Keratinocyte (primary cell): ENCODE data around the gene HECTD1.

Experiments used
- EZH2 ChIP-seq: IDR thresholded peaks from one replicate; pipeline ENCODE4 v1.6.1; 2012; ENCODE audit warnings: inconsistent platforms, mild to moderate bottlenecking, low read length, moderate library complexity
- TF ChIP-seq, protein P1 (sequence below), 3 experiments: IDR thresholded peaks in 1 of 3; conservative IDR thresholded peaks in 1 of 3; optimal IDR thresholded peaks in 1 of 3; 2 replicates in 2 of 3; 3 replicates in 1 of 3; pipeline versions ENCODE3 to v1.5.1; 2011; ENCODE audit warnings: low read length in 3 of 3, mild to moderate bottlenecking in 3 of 3, moderate library complexity in 2 of 3, control low read depth in 1 of 3, inconsistent platforms in 1 of 3; ENCODE audit not compliant: insufficient read depth in 2 of 3; ENCODE audit errors: extremely low read depth in 1 of 3

DNA sequence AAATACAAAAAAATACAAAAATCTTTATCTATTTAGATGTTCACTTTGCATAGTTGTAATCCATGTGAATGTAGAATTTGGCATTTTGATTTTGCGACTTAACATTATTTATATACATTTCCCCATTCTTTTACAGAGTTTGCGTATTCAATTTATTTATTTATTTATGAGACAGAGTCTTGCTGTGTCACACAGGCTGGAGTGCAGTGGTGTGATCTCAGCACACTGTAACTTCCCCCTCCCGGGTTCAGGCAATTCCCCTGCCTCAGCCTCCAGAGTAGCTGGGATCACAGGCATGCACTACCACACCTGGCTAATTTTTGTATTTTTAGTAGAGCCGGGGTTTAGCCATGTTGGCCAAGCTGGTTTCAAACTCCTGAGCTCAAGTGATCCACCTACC is 156.1 kb downstream of the HECTD1 start:
- no peak for TF ChIP-seq EZH2
- TF ChIP-seq, protein P1, sequence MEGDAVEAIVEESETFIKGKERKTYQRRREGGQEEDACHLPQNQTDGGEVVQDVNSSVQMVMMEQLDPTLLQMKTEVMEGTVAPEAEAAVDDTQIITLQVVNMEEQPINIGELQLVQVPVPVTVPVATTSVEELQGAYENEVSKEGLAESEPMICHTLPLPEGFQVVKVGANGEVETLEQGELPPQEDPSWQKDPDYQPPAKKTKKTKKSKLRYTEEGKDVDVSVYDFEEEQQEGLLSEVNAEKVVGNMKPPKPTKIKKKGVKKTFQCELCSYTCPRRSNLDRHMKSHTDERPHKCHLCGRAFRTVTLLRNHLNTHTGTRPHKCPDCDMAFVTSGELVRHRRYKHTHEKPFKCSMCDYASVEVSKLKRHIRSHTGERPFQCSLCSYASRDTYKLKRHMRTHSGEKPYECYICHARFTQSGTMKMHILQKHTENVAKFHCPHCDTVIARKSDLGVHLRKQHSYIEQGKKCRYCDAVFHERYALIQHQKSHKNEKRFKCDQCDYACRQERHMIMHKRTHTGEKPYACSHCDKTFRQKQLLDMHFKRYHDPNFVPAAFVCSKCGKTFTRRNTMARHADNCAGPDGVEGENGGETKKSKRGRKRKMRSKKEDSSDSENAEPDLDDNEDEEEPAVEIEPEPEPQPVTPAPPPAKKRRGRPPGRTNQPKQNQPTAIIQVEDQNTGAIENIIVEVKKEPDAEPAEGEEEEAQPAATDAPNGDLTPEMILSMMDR (optimal IDR thresholded peaks at IDR 0.05 in 1 of 3, IDR thresholded peaks at IDR 0.05 in 1 of 3, conservative IDR thresholded peaks at IDR 0.05 in 1 of 3; ENCODE audit: extremely low read depth in 1 of 3, insufficient read depth in 2 of 3, low read length in 3 of 3), result no peak
